IgD-negative memory B cell (primary cell): Measurements from ENCODE around the gene CDK13. TPM values are rescaled to one million over a fixed set of nuclear protein-coding genes. Genes with fewer than 3 reads are reported as not detected.

Experiments used
- H3K27ac Mint-ChIP-seq, 3 donors: one replicate each; pipeline ENCODE4 v1.8.0; 2020 to 2022; ENCODE audit warnings: mild to moderate bottlenecking in 3 of 3, mixed read lengths in 3 of 3, moderate library complexity in 1 of 3
- H3K27me3 Mint-ChIP-seq: one replicate; pipeline ENCODE4 v1.8.0; 2021; ENCODE audit warnings: mixed read lengths
- H3K36me3 Mint-ChIP-seq: one replicate; pipeline ENCODE4 v1.8.0; 2020; ENCODE audit warnings: mild to moderate bottlenecking, mixed read lengths
- H3K4me1 Mint-ChIP-seq, 3 donors: one replicate each; pipeline ENCODE4 v1.8.0; 2020 to 2022; ENCODE audit warnings: mixed read lengths in 3 of 3, mild to moderate bottlenecking in 1 of 3
- H3K4me3 Mint-ChIP-seq, 4 donors: one replicate each; pipeline ENCODE4 v1.8.0; 2020 to 2022; ENCODE audit warnings: mild to moderate bottlenecking in 4 of 4, mixed read lengths in 4 of 4, moderate library complexity in 3 of 4
- H3K9me3 Mint-ChIP-seq, 3 donors: one replicate each; pipeline ENCODE4 v1.8.0; 2020 to 2021; ENCODE audit warnings: mixed read lengths in 3 of 3, mild to moderate bottlenecking in 1 of 3
- polyA plus RNA-seq: library from polyadenylated mRNA; unstranded; fragments of 300-500 nt; fragmentation: Illumina TruSeq; gene quantifications from one replicate; pipeline ENCODE4 v1.2.3, GENCODE V29; 2021

Gene CDK13
- polyA plus RNA-seq, 1 donor from 2014 or later = 64.6 TPM

GRCh38 chr7:39934132-39934531 is 15.9 kb upstream of the CDK13 start:
- no peaks in the 10 kb centered on the region for H3K36me3 Mint-ChIP-seq
- peaks cover 0 to 4% (median 0%) of the 10 kb centered on the region in 3 donors for H3K4me1 Mint-ChIP-seq
- no peaks in the 10 kb centered on the region for H3K9me3 Mint-ChIP-seq
- H3K27me3 Mint-ChIP-seq = peaks cover 1% of the 10 kb centered on the region
- no peak overlapping the region for H3K27ac Mint-ChIP-seq
- H3K4me3 Mint-ChIP-seq = no peak overlapping the region

GRCh38 chr7:39936761-39937160 is 13.3 kb upstream of the CDK13 start:
- peaks cover 0 to 4% (median 0%) of the 10 kb centered on the region in 3 donors for H3K4me1 Mint-ChIP-seq
- peaks cover 1% of the 10 kb centered on the region for H3K36me3 Mint-ChIP-seq
- H3K27me3 Mint-ChIP-seq = peaks cover 1% of the 10 kb centered on the region
- no peaks in the 10 kb centered on the region for H3K9me3 Mint-ChIP-seq
- H3K27ac Mint-ChIP-seq = no peak overlapping the region
- H3K4me3 Mint-ChIP-seq = no peak overlapping the region

- peaks cover 1% of the 10 kb centered on the region for H3K27me3 Mint-ChIP-seq
- peaks cover 1% of the 10 kb centered on the region for H3K36me3 Mint-ChIP-seq
- peaks cover 0 to 4% (median 0%) of the 10 kb centered on the region in 3 donors for H3K4me1 Mint-ChIP-seq
- no peak overlapping the region for H3K27ac Mint-ChIP-seq
- no peaks in the 10 kb centered on the region for H3K9me3 Mint-ChIP-seq
- H3K4me3 Mint-ChIP-seq = no peak overlapping the region
These were observed 12.5 kb upstream of the CDK13 start for GRCh38 chr7:39937366-39938153.

GRCh38 chr7:39942883-39943282 is 7.2 kb upstream of the CDK13 start:
- Mint-ChIP-seq H3K4me3 (peak overlapping the region in 1 of 4 donors; percentile 23), H3K27me3 (no peaks in the 10 kb centered on the region), H3K9me3 (no peaks in the 10 kb centered on the region), H3K27ac (peak overlapping the region in 1 of 3 donors; percentile 35), H3K36me3 (peaks cover 1% of the 10 kb centered on the region), H3K4me1 (peaks cover 0 to 1% (median under 1%) of the 10 kb centered on the region in 3 donors)

- Mint-ChIP-seq H3K36me3 (peaks cover under 1% of the 10 kb centered on the region), H3K27me3 (no peaks in the 10 kb centered on the region), H3K9me3 (no peaks in the 10 kb centered on the region), H3K4me3 (peak overlapping the region in 1 of 4 donors; percentile 31), H3K27ac (peak overlapping the region in 1 of 3 donors; percentile 71), H3K4me1 (peaks cover 10 to 16% (median 11%) of the 10 kb centered on the region in 3 donors)
These were observed 3.4 kb upstream of the CDK13 start for GRCh38 chr7:39946693-39947092.

GRCh38 chr7:39948375-39948955 is 1.6 kb upstream of the CDK13 start:
- Mint-ChIP-seq H3K27ac (peak overlapping the region; percentile 98 to 100 (median 99)), H3K4me3 (peak overlapping the region; percentile 94 to 97 (median 96)), H3K27me3 (no peaks in the 10 kb centered on the region), H3K4me1 (peaks cover 12 to 28% (median 15%) of the 10 kb centered on the region in 3 donors), H3K36me3 (peaks cover 3% of the 10 kb centered on the region), H3K9me3 (no peaks in the 10 kb centered on the region)

- H3K4me1 Mint-ChIP-seq = peaks cover 12 to 28% (median 17%) of the 10 kb centered on the region in 3 donors
These were observed 814 bp upstream of the CDK13 start for GRCh38 chr7:39948956-39949928.

GRCh38 chr7:39950473-39951225 is 593 bp downstream of the CDK13 start:
- Mint-ChIP-seq H3K36me3 (peaks cover 5% of the 10 kb centered on the region), H3K4me1 (peaks cover 25 to 43% (median 29%) of the 10 kb centered on the region in 3 donors), H3K27me3 (no peaks in the 10 kb centered on the region), H3K9me3 (no peaks in the 10 kb centered on the region), H3K4me3 (peak overlapping the region; percentile 94 to 97 (median 96)), H3K27ac (peak overlapping the region; percentile 98 to 100 (median 99))

More at GRCh38 chr7:39948956-39949928, 814 bp upstream of the CDK13 start:
- no peaks in the 10 kb centered on the region for H3K9me3 Mint-ChIP-seq
- peaks cover 3% of the 10 kb centered on the region for H3K36me3 Mint-ChIP-seq
- H3K27ac Mint-ChIP-seq = peak overlapping the region; percentile 98 to 100 (median 99)
- H3K27me3 Mint-ChIP-seq = no peaks in the 10 kb centered on the region
- peak overlapping the region; percentile 94 to 97 (median 96) for H3K4me3 Mint-ChIP-seq

- H3K4me3 Mint-ChIP-seq = peak overlapping the region; percentile 97 to 100 (median 98)
- H3K27me3 Mint-ChIP-seq = no peaks in the 10 kb centered on the region
- H3K9me3 Mint-ChIP-seq = no peaks in the 10 kb centered on the region
- peaks cover 5% of the 10 kb centered on the region for H3K36me3 Mint-ChIP-seq
- H3K4me1 Mint-ChIP-seq = peaks cover 30 to 49% (median 35%) of the 10 kb centered on the region in 3 donors
- H3K27ac Mint-ChIP-seq = peak overlapping the region; percentile 47 to 99 (median 96)
These were observed 1.5 kb downstream of the CDK13 start for GRCh38 chr7:39951226-39952194.

GRCh38 chr7:39952374-39952773 is 2.3 kb downstream of the CDK13 start:
- H3K9me3 Mint-ChIP-seq = no peaks in the 10 kb centered on the region
- no peaks in the 10 kb centered on the region for H3K27me3 Mint-ChIP-seq
- peaks cover 9% of the 10 kb centered on the region for H3K36me3 Mint-ChIP-seq
- H3K27ac Mint-ChIP-seq = peak overlapping the region; percentile 47 to 99 (median 96)
- H3K4me1 Mint-ChIP-seq = peaks cover 39 to 57% (median 43%) of the 10 kb centered on the region in 3 donors
- peak overlapping the region; percentile 97 to 100 (median 98) for H3K4me3 Mint-ChIP-seq

GRCh38 chr7:39952803-39953202 is 2.7 kb downstream of the CDK13 start:
- Mint-ChIP-seq H3K4me1 (peaks cover 41 to 61% (median 46%) of the 10 kb centered on the region in 3 donors), H3K36me3 (peaks cover 9% of the 10 kb centered on the region), H3K9me3 (no peaks in the 10 kb centered on the region), H3K27ac (peak overlapping the region; percentile 47 to 99 (median 91)), H3K4me3 (peak overlapping the region; percentile 97 to 100 (median 98)), H3K27me3 (no peaks in the 10 kb centered on the region)

GRCh38 chr7:39954694-39955093 is 4.6 kb downstream of the CDK13 start:
- no peaks in the 10 kb centered on the region for H3K27me3 Mint-ChIP-seq
- H3K36me3 Mint-ChIP-seq = peaks cover 9% of the 10 kb centered on the region
- peak overlapping the region; percentile 52 to 94 (median 64) for H3K4me3 Mint-ChIP-seq
- peaks cover 46 to 57% (median 47%) of the 10 kb centered on the region in 3 donors for H3K4me1 Mint-ChIP-seq
- H3K27ac Mint-ChIP-seq = peak overlapping the region in 2 of 3 donors; percentile 8 to 81
- no peaks in the 10 kb centered on the region for H3K9me3 Mint-ChIP-seq

- Mint-ChIP-seq H3K4me3 (peak overlapping the region in 3 of 4 donors; percentile 75 to 78 (median 78)), H3K4me1 (peaks cover 54 to 58% (median 56%) of the 10 kb centered on the region in 3 donors), H3K27me3 (no peaks in the 10 kb centered on the region)
These were observed 8.0 kb downstream of the CDK13 start for GRCh38 chr7:39958038-39958437.

More at GRCh38 chr7:39958038-39958437, 8.0 kb downstream of the CDK13 start:
- peaks cover 6% of the 10 kb centered on the region for H3K36me3 Mint-ChIP-seq
- H3K27ac Mint-ChIP-seq = peak overlapping the region; percentile 32 to 65 (median 39)
- H3K9me3 Mint-ChIP-seq = no peaks in the 10 kb centered on the region
